B cell (primary cell): ENCODE measurements around the gene KCNH6. TPM values are rescaled to one million over a fixed set of nuclear protein-coding genes. Genes with fewer than 3 reads are reported as not detected.

Experiments
- ATAC-seq: fragments of 200-7000 bp; cut with Tn5 transposase; one replicate; pipeline ENCODE4 v1.10.0; 2021; ENCODE audit warnings: low read depth, mild to moderate bottlenecking, moderate number of reproducible peaks, moderate library complexity
- CTCF ChIA-PET: fragments of 350-600 bp; sonication (Branson Sonifier 250); formaldehyde crosslinking; loops from one replicate; lab custom pipeline; 2021; ENCODE audit warnings: antibody characterized with exemption, inconsistent platforms; lab: Charles Lee
- POLR2A ChIA-PET: fragments of 350-600 bp; sonication (Branson Sonifier 250); formaldehyde crosslinking; loops from one replicate; lab custom pipeline; 2021; ENCODE audit warnings: antibody characterized with exemption; lab: Charles Lee
- DNase-seq: peaks from one replicate; pipeline ENCODE4 v3.0.0; 2013
- H2AFZ ChIP-seq: 2 replicates; pipeline ENCODE4 v1.6.1; 2012; ENCODE audit warnings: mild to moderate bottlenecking, low read depth, low read length; ENCODE audit not compliant: insufficient read depth, poor library complexity, severe bottlenecking
- H3K27ac ChIP-seq, 2 donors: 1 replicate in 1 of 2; 2 replicates in 1 of 2; pipeline ENCODE4 v1.5.1; 2012 to 2013; ENCODE audit warnings: low read length in 2 of 2, mild to moderate bottlenecking in 2 of 2, moderate library complexity in 1 of 2
- H3K27me3 ChIP-seq, 4 experiments: fragments of 200-600 bp in 1 of 4; sonication (generic) in 1 of 4; replicated peaks in 1 of 4; 1 replicate in 2 of 4; 2 replicates in 2 of 4; pipeline versions ENCODE4 v1.6.1 to v1.7.0; 2013 to 2016; ENCODE audit warnings: low read length in 3 of 4, mild to moderate bottlenecking in 2 of 4, mixed read lengths in 1 of 4, moderate library complexity in 1 of 4; ENCODE audit not compliant: insufficient read depth in 4 of 4, control insufficient read depth in 3 of 4; ENCODE audit errors: control extremely low read depth in 1 of 4
- H3K36me3 ChIP-seq, 2 experiments: replicated peaks in 1 of 2; 1 replicate in 1 of 2; 2 replicates in 1 of 2; pipeline versions ENCODE4 v1.6.1 to v1.7.1; 2013; ENCODE audit warnings: low read length in 1 of 2; ENCODE audit not compliant: insufficient read depth in 2 of 2, control insufficient read depth in 1 of 2; ENCODE audit errors: control extremely low read depth in 1 of 2, extremely low read depth in 1 of 2
- H3K4me1 ChIP-seq, 2 donors: fragments of 200-600 bp in 1 of 2; sonication (generic) in 1 of 2; 1 replicate in 1 of 2; 2 replicates in 1 of 2; pipeline versions ENCODE4 v1.5.1 to v1.6.1; 2013 to 2017; ENCODE audit warnings: low read length in 2 of 2; ENCODE audit not compliant: control insufficient read depth in 2 of 2, insufficient read depth in 2 of 2
- H3K4me2 ChIP-seq: replicated peaks from 2 replicates; pipeline ENCODE3; 2012; ENCODE audit warnings: mild to moderate bottlenecking, low read depth, low read length; ENCODE audit not compliant: poor library complexity, severe bottlenecking
- H3K4me3 ChIP-seq, 5 experiments: fragments of 200-600 bp in 1 of 5; sonication (generic) in 1 of 5; 1 replicate in 3 of 5; 2 replicates in 2 of 5; pipeline versions ENCODE4 v1.5.1 to v1.7.0; 2011 to 2016; ENCODE audit warnings: low read length in 4 of 5, mild to moderate bottlenecking in 4 of 5, low read depth in 2 of 5, control low read depth in 1 of 5, moderate library complexity in 1 of 5; ENCODE audit not compliant: insufficient read depth in 1 of 5; ENCODE audit errors: control extremely low read depth in 1 of 5, extremely low read depth in 1 of 5
- H3K79me2 ChIP-seq: fragments of 200-600 bp; sonication (generic); one replicate; pipeline ENCODE4 v1.6.0; 2016; ENCODE audit warnings: low read length; ENCODE audit not compliant: control insufficient read depth, insufficient read depth
- H3K9ac ChIP-seq: fragments of 200-600 bp; sonication (generic); 2 replicates; pipeline ENCODE4 v1.6.1; 2017; ENCODE audit warnings: mild to moderate bottlenecking, low read length, moderate library complexity
- H3K9me3 ChIP-seq, 3 donors: one replicate each; pipeline versions ENCODE4 v1.6.1 to v1.7.1; 2013; ENCODE audit warnings: low read length in 2 of 3; ENCODE audit not compliant: control insufficient read depth in 2 of 3, insufficient read depth in 1 of 3; ENCODE audit errors: control extremely low read depth in 1 of 3
- H4K20me1 ChIP-seq: 2 replicates; pipeline ENCODE4 v1.6.0; 2012; ENCODE audit warnings: mild to moderate bottlenecking, low read length; ENCODE audit not compliant: insufficient read depth, control insufficient read depth, poor library complexity, severe bottlenecking
- H3K27ac Mint-ChIP-seq: one replicate; pipeline ENCODE4 v1.8.0; 2021; ENCODE audit warnings: mixed read lengths
- H3K27me3 Mint-ChIP-seq: one replicate; pipeline ENCODE4 v1.8.0; 2021; ENCODE audit warnings: mixed read lengths
- H3K4me1 Mint-ChIP-seq: one replicate; pipeline ENCODE4 v1.8.0; 2021; ENCODE audit warnings: mixed read lengths
- H3K4me3 Mint-ChIP-seq: one replicate; pipeline ENCODE4 v1.8.0; 2021; ENCODE audit warnings: mixed read lengths
- H3K9me3 Mint-ChIP-seq: one replicate; pipeline ENCODE4 v1.8.0; 2022; ENCODE audit warnings: mixed read lengths; ENCODE audit not compliant: insufficient read depth
- CTCF ChIP-seq: fragments of 200-600 bp; IDR thresholded peaks from one replicate; pipeline ENCODE4 v1.8.0; 2022; ENCODE audit warnings: antibody characterized with exemption, mild to moderate bottlenecking
- EZH2 ChIP-seq: IDR thresholded peaks from 2 replicates; pipeline ENCODE4 v1.6.1; 2012; ENCODE audit warnings: borderline replicate concordance, low read depth, mild to moderate bottlenecking, moderate library complexity, low read length; ENCODE audit not compliant: insufficient read depth, poor library complexity, severe bottlenecking
- WGBS: methylation state at CpG from one replicate; pipeline ENCODE4 v1.1.5; 2013; ENCODE audit warnings: missing lambda C conversion rate; ENCODE audit not compliant: insufficient coverage; 5-methylcytosine and 5-hydroxymethylcytosine counted together
- intact Hi-C: fragments of 100-400 bp; cut with micrococcal nuclease; formaldehyde crosslinking; loops from one replicate; pipeline ENCODE4 v1.10.0; 2022
- polyA plus RNA-seq: library from polyadenylated mRNA; depleted of rRNA; stranded (reverse); fragments of >200 nt; gene quantifications from 2 replicates; pipeline ENCODE4 v1.2.3, GENCODE V29; 2012
- total RNA-seq, 2 donors: library from RNA; stranded (reverse); fragments of 120-200 nt in 1 of 2; gene quantifications; 1 replicate in 1 of 2; 2 replicates in 1 of 2; pipeline versions ENCODE4 v1.2.3 to v1.2.4, GENCODE V29; 2013 to 2022

KCNH6 gene
- total and polyA plus RNA-seq, 2 donors (not counting 1 experiment from before 2014, with no cell fraction given), result not detected

GRCh38 chr17:63490329-63490728 lies 32.8 kb upstream of the KCNH6 start:
- Histone ChIP-seq H3K27ac (no peak overlapping the region), H3K4me3 (no peak overlapping the region), H3K4me2 (no peak overlapping the region), H2AFZ (no peak overlapping the region), H3K27me3 (no peaks in the 10 kb centered on the region), H3K79me2 (no peaks in the 10 kb centered on the region), H4K20me1 (no peaks in the 10 kb centered on the region), H3K9me3 (no peaks in the 10 kb centered on the region), H3K36me3 (no peaks in the 10 kb centered on the region), H3K9ac (no peak overlapping the region), H3K4me1 (peaks cover 0 to 10% of the 10 kb centered on the region in 2 donors)
- DNase-seq, result no peak
- TF ChIP-seq EZH2, result no peak
- no peak for TF ChIP-seq CTCF
- Mint-ChIP-seq H3K9me3 (no peaks in the 10 kb centered on the region), H3K27me3 (peaks cover 4% of the 10 kb centered on the region), H3K4me1 (peaks cover 11% of the 10 kb centered on the region), H3K4me3 (no peak overlapping the region), H3K27ac (no peak overlapping the region)
- WGBS, result 88% methylated on average over 9 of the region's 10 CpGs
- no peak for ATAC-seq
- intact Hi-C loops, result no loop called here
- ChIA-PET POLR2A (no interaction called here), CTCF (no interaction called here)

GRCh38 chr17:63490858-63491400 lies 32.2 kb upstream of the KCNH6 start:
- no peak overlapping the region for H3K4me2 ChIP-seq
- POLR2A ChIA-PET, result no interaction called here
- no peak overlapping the region for H3K27ac Mint-ChIP-seq

More at GRCh38 chr17:63490858-63491400, 32.2 kb upstream of the KCNH6 start:
- Histone ChIP-seq H4K20me1 (no peaks in the 10 kb centered on the region), H3K4me1 (peaks cover 0 to 10% of the 10 kb centered on the region in 2 donors), H3K4me3 (no peak overlapping the region), H2AFZ (no peak overlapping the region), H3K27me3 (no peaks in the 10 kb centered on the region), H3K9me3 (no peaks in the 10 kb centered on the region), H3K9ac (no peak overlapping the region), H3K36me3 (no peaks in the 10 kb centered on the region), H3K79me2 (no peaks in the 10 kb centered on the region), H3K27ac (no peak overlapping the region)
- Mint-ChIP-seq H3K27me3 (peaks cover 2% of the 10 kb centered on the region), H3K4me3 (no peak overlapping the region), H3K4me1 (peaks cover 10% of the 10 kb centered on the region), H3K9me3 (no peaks in the 10 kb centered on the region)
- CTCF ChIA-PET, result no interaction called here
- TF ChIP-seq EZH2 (no peak), CTCF (no peak)
- WGBS, result 94% methylated on average over 21 of the region's 22 CpGs
- ATAC-seq, result no peak
- intact Hi-C loops, result no loop called here
- DNase-seq, result no peak
